Panc1 (cell line): ENCODE measurements around the gene SMURF2. TPM values are rescaled to one million over a fixed set of nuclear protein-coding genes. Genes with fewer than 3 reads are reported as not detected.
"Not testable (repeated sequence)": the region's sequence is repeated elsewhere in the genome, so short reads cannot be mapped to it uniquely, and the experiment has no call there.

Source experiments
- ATAC-seq: fragments of 200-7000 bp; cut with Tn5 transposase; 2 replicates; pipeline ENCODE4 v1.9.1; 2020; ENCODE audit warnings: mild to moderate bottlenecking, moderate library complexity
- BruUV-seq: library from RNA; stranded (reverse); fragments of 400-500 nt; replicated peaks from 2 replicates; lab custom pipeline; 2021; lab: Mats Ljungman, UMichigan
- CTCF ChIA-PET: fragments of 300-600 bp; sonication (Branson Sonifier 250); formaldehyde crosslinking; loops from one replicate; lab custom pipeline; 2022; ENCODE audit warnings: antibody characterized with exemption; lab: Charles Lee
- POLR2A ChIA-PET: fragments of 300-600 bp; sonication (Branson Sonifier 250); formaldehyde crosslinking; loops from one replicate; lab custom pipeline; 2022; ENCODE audit warnings: antibody characterized with exemption; lab: Charles Lee
- DNase-seq: peaks from one replicate; pipeline ENCODE4 v3.0.0-alpha.2; 2010; ENCODE audit warnings: low read depth, low spot score
- H3K27ac ChIP-seq: 2 replicates; pipeline ENCODE4 v1.5.1; 2011; ENCODE audit warnings: mild to moderate bottlenecking, low read length, inconsistent platforms
- H3K27me3 ChIP-seq: fragments of 200-500 bp; sonication (Bioruptor generic); 2 replicates; pipeline ENCODE4 v1.6.0; 2014; ENCODE audit warnings: low read length, inconsistent platforms; ENCODE audit not compliant: control insufficient read depth, insufficient read depth
- H3K36me3 ChIP-seq: fragments of 200-500 bp; sonication (Bioruptor generic); 2 replicates; pipeline ENCODE4 v1.5.1; 2014; ENCODE audit warnings: inconsistent platforms, mild to moderate bottlenecking, low read length, moderate library complexity; ENCODE audit not compliant: control insufficient read depth, insufficient read depth
- H3K4me1 ChIP-seq: 2 replicates; pipeline ENCODE4 v1.5.1; 2011; ENCODE audit warnings: inconsistent platforms, mild to moderate bottlenecking, low read length, moderate library complexity; ENCODE audit not compliant: control insufficient read depth, insufficient read depth
- H3K4me3 ChIP-seq, 2 experiments: 2 replicates each; pipeline ENCODE4 v1.5.1; 2011 to 2012; ENCODE audit warnings: low read depth in 2 of 2, low read length in 2 of 2, mild to moderate bottlenecking in 2 of 2, inconsistent platforms in 1 of 2, moderate library complexity in 1 of 2
- H3K9me3 ChIP-seq: fragments of 200-500 bp; sonication (Bioruptor generic); 2 replicates; pipeline ENCODE4 v1.5.1; 2014; ENCODE audit warnings: low read depth, mild to moderate bottlenecking, inconsistent platforms, low read length, moderate library complexity; ENCODE audit not compliant: control insufficient read depth, insufficient read depth
- POLR2AphosphoS5 ChIP-seq: IDR thresholded peaks from 2 replicates; pipeline ENCODE4 v1.6.1; 2012; ENCODE audit warnings: mild to moderate bottlenecking, low read depth, low read length, moderate library complexity
- SIN3A ChIP-seq: IDR thresholded peaks from 2 replicates; pipeline ENCODE4 v1.6.1; 2012; ENCODE audit warnings: low read depth, mild to moderate bottlenecking, low read length, moderate library complexity, borderline replicate concordance; ENCODE audit not compliant: insufficient read depth
- TCF7L2 ChIP-seq: IDR thresholded peaks from 2 replicates; pipeline ENCODE4 v1.6.1; 2011; ENCODE audit warnings: mild to moderate bottlenecking, low read depth, low read length, inconsistent platforms
- in situ Hi-C: cut with HindIII; loops from 2 replicates; pipeline ENCODE4 v1.10.0; 2016; ENCODE audit warnings: low sequenced_read_pairs, low pct_unique_long_range_greater_than_20kb
- intact Hi-C: fragments of 100-400 bp; cut with micrococcal nuclease; formaldehyde crosslinking; loops from one replicate; pipeline ENCODE4 v1.10.0; 2022; ENCODE audit not compliant: unreplicated experiment
- total RNA-seq: library from RNA; stranded (reverse); gene quantifications from one replicate; pipeline ENCODE4 v1.2.1, GENCODE V29; 2021; ENCODE audit not compliant: unreplicated experiment
- TF ChIP-seq, protein P1 (sequence below), 2 experiments: IDR thresholded peaks; 2 replicates each; pipeline ENCODE4 v1.6.1; 2011 to 2012; ENCODE audit warnings: low read depth in 2 of 2, control low read depth in 1 of 2, low read length in 1 of 2, mild to moderate bottlenecking in 1 of 2, moderate library complexity in 1 of 2; ENCODE audit not compliant: insufficient read depth in 1 of 2
- TF ChIP-seq, protein P2 (sequence below): fragments of 450-650 bp; IDR thresholded peaks from 2 replicates; pipeline ENCODE4 v1.5.1; 2017; ENCODE audit warnings: mild to moderate bottlenecking

Gene SMURF2
- total RNA-seq, 1 experiment from 2014 or later = 21.3 TPM

DNA sequence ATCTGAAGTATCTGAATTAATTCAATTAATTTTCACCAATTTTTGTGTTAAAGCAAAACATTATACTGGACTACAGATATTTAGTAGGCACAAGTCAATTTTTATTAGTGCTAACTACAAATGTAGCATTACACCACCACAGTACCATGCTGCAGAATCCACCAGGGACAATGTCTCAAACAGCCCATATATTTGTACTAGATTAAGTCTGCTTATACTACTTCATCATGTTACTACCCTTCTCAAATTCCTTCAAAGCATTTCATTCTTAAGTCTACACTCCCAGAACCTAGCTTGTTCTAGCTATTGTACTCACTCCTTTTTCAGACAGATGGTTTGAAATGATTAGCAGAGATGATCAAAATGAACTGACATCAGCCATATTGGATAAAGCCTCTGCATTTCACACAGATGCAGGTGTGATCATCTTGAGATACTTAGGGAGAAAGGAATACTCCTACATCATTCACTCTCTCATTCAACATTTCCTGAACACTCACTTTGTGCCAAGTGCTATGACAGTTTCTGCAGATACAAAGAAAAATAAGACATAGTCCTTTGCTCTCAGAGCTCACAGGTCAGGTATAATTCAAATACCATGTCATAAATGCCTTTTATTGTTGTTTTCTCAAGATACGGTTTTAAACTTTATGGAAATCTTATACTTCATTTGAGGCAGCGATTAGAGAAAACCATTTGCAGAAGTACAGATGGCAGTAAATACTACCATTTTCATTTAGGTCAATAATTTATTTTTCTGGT is 47.7 kb downstream of the SMURF2 start:
- no TSS peak for BruUV-seq
- intact Hi-C loops = no loop called here
- no peak for DNase-seq
- no peak for ATAC-seq
- in situ Hi-C loops = no loop called here
- no peak overlapping the region for H3K4me3 ChIP-seq
- ChIA-PET CTCF (no interaction called here), POLR2A (no interaction called here)
- TF ChIP-seq, protein P1, sequence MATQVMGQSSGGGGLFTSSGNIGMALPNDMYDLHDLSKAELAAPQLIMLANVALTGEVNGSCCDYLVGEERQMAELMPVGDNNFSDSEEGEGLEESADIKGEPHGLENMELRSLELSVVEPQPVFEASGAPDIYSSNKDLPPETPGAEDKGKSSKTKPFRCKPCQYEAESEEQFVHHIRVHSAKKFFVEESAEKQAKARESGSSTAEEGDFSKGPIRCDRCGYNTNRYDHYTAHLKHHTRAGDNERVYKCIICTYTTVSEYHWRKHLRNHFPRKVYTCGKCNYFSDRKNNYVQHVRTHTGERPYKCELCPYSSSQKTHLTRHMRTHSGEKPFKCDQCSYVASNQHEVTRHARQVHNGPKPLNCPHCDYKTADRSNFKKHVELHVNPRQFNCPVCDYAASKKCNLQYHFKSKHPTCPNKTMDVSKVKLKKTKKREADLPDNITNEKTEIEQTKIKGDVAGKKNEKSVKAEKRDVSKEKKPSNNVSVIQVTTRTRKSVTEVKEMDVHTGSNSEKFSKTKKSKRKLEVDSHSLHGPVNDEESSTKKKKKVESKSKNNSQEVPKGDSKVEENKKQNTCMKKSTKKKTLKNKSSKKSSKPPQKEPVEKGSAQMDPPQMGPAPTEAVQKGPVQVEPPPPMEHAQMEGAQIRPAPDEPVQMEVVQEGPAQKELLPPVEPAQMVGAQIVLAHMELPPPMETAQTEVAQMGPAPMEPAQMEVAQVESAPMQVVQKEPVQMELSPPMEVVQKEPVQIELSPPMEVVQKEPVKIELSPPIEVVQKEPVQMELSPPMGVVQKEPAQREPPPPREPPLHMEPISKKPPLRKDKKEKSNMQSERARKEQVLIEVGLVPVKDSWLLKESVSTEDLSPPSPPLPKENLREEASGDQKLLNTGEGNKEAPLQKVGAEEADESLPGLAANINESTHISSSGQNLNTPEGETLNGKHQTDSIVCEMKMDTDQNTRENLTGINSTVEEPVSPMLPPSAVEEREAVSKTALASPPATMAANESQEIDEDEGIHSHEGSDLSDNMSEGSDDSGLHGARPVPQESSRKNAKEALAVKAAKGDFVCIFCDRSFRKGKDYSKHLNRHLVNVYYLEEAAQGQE (IDR thresholded peaks at IDR 0.05; ENCODE audit: insufficient read depth in 1 of 2, low read depth in 2 of 2, low read length in 1 of 2) = no peak
- TF ChIP-seq SIN3A = no peak
- TF ChIP-seq, protein P2, sequence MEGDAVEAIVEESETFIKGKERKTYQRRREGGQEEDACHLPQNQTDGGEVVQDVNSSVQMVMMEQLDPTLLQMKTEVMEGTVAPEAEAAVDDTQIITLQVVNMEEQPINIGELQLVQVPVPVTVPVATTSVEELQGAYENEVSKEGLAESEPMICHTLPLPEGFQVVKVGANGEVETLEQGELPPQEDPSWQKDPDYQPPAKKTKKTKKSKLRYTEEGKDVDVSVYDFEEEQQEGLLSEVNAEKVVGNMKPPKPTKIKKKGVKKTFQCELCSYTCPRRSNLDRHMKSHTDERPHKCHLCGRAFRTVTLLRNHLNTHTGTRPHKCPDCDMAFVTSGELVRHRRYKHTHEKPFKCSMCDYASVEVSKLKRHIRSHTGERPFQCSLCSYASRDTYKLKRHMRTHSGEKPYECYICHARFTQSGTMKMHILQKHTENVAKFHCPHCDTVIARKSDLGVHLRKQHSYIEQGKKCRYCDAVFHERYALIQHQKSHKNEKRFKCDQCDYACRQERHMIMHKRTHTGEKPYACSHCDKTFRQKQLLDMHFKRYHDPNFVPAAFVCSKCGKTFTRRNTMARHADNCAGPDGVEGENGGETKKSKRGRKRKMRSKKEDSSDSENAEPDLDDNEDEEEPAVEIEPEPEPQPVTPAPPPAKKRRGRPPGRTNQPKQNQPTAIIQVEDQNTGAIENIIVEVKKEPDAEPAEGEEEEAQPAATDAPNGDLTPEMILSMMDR = no peak
- TF ChIP-seq POLR2AphosphoS5 = no peak
- no peak for TF ChIP-seq TCF7L2
- H3K27me3 ChIP-seq = no peaks in the 10 kb centered on the region
- no peak overlapping the region for H3K27ac ChIP-seq
- no peaks in the 10 kb centered on the region for H3K36me3 ChIP-seq
- peaks cover 7% of the 10 kb centered on the region for H3K4me1 ChIP-seq
- H3K9me3 ChIP-seq = no peaks in the 10 kb centered on the region

DNA sequence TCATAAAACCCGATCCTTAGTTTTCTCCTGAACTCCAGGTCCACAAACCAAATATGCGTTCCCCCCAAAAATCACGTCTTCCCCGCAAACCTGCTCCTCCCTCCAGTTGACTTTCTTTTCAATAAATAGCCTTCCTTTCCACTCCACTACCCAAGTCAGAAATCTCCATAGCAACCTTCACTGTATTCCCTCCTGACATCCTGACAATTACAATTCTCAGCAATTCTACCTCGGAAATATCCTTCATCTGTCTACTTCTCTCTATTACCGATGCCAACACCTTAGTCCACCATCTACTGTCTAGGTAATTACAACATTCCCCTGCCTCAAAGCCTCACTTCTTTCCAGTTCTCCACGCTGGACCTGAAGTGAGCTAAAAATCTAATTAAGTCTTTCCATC is 50.7 kb downstream of the SMURF2 start:
- Histone ChIP-seq H3K27ac (no peak overlapping the region), H3K9me3 (no peaks in the 10 kb centered on the region), H3K4me3 (no peak overlapping the region), H3K27me3 (no peaks in the 10 kb centered on the region), H3K36me3 (no peaks in the 10 kb centered on the region), H3K4me1 (peaks cover 7% of the 10 kb centered on the region)
- intact Hi-C loops = no loop called here
- TF ChIP-seq, protein P2 = no peak
- TF ChIP-seq SIN3A (no peak), TCF7L2 (no peak)
- TF ChIP-seq, protein P1 (IDR thresholded peaks at IDR 0.05; ENCODE audit: insufficient read depth in 1 of 2, low read depth in 2 of 2, low read length in 1 of 2) = no peak
- BruUV-seq = no TSS peak
- no peak for DNase-seq
- POLR2A ChIA-PET = no interaction called here
- CTCF ChIA-PET = no interaction called here
- in situ Hi-C loops = no loop called here
- no peak for ATAC-seq

DNA sequence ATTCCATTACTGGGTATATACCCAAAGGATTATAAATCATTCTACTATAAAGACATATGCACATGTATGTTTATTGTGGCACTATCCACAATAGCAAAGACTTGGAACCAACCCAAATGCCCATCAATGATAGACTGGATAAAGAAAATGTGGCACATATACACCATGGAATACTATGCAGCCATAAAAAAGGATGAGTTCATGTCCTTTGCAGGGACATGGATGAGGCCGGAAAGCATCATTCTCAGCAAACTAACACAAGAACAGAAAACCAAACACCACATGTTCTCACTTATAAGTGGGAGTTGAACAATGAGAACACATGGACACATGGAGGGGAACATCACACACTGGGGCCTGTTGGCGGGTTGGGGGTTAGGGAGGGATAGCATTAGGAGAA is 51.9 kb downstream of the SMURF2 start:
- intact Hi-C loops, H3K36me3 ChIP-seq, BruUV-seq: not testable (repeated sequence)

More for the DNA sequence above, 51.9 kb downstream of the SMURF2 start:
- H3K27me3 ChIP-seq, H3K9me3 ChIP-seq, H3K4me3 ChIP-seq, CTCF ChIA-PET, ATAC-seq, in situ Hi-C loops, POLR2A ChIA-PET, H3K27ac ChIP-seq, H3K4me1 ChIP-seq, DNase-seq: not testable (repeated sequence)
